Measurements from ENCODE around the gene NODAL. TPM values are rescaled to one million over a fixed set of nuclear protein-coding genes. Genes with fewer than 3 reads are reported as not detected.

Gene NODAL
- polyA plus RNA-seq, 1 donor: 0.46 TPM

DNA sequence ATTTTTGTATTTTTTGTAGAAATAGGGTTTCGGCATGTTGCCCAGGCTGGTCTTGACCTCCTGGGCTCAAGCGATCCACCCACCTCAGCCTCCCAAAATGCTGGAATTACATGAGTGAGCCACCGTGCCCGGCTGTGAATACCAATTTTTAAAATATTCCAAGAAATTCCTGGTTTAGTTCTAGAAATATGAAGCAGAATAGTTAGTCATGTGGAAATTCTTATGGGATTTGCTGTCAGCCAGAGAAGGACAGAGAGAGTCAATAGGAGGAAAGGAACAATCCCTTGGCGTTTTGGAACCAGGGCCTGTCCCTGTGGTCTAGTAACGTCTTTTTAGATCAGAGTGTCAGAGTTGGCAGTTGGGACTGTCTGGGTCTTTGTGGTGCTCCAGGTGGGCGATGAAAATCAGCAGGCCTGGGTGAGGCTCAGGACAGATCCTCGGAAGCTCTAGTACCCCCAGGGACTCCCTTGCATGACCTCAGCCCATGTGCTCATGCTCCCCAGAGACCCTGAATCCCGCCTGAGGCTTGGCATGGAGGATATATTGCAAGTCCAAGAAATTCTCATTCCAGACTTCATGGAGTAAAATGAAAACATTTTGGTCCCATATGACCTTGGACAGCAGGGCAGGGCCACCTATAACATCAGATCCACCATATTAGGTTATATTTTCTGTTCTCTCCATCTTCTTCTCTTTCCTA, 7.8 kb downstream of the NODAL start:
- no peak for DNase-seq (ENCODE audit: low read depth)

DNA sequence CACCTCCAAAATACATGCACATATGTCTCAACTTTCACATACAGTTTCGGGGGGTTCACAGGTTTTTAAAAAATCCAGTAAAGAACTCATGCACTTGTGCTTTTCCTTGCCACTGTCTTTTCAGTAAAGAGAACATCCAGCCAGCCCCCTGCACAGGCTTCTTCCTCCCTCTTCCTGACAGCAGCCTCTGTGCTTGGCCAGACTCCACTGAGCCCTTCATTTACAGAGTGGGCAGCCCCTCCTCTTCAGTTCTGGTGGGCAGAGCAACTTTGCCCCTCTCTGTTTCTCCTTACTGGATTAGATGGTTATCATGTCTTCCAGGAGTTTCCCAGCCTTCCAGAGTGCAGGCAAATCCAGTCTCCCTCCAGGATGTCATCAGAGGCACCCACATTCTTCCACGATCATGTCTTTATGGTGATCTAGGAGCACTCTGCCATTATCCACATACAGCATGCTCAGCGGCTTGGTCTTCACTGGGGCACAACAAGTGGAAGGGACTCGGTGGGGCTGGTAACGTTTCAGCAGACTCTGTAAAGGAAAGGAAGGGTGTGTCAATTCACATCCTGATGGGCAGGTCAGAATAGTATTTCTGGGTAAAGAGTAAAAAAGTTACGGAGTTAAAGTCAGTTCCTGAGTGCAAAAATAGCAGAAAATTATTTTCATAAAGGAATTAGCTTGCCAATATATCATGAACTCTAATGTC, 8.8 kb downstream of the NODAL start:
- DNase-seq (ENCODE audit: low read depth): no peak

DNA sequence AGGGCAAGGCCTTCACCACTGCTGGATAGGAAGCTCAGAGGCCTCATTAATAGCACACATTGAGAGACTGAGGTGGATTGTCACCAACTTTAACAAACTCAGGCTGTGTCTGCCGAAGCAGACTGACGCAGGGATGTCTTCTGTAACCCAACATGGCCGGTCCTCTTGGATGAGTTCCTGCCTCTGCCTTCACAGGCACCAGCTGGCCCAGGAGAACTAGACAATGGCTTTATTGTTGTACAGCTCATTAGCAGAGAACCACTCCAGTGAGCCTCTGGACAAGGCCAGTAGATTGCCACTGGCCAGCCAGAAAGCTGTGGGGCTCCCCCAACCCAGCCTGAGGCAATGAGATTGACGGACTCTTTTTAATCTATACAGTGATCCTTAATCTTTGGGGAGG, 9.4 kb downstream of the NODAL start:
- no peak for DNase-seq (ENCODE audit: low read depth)

DNA sequence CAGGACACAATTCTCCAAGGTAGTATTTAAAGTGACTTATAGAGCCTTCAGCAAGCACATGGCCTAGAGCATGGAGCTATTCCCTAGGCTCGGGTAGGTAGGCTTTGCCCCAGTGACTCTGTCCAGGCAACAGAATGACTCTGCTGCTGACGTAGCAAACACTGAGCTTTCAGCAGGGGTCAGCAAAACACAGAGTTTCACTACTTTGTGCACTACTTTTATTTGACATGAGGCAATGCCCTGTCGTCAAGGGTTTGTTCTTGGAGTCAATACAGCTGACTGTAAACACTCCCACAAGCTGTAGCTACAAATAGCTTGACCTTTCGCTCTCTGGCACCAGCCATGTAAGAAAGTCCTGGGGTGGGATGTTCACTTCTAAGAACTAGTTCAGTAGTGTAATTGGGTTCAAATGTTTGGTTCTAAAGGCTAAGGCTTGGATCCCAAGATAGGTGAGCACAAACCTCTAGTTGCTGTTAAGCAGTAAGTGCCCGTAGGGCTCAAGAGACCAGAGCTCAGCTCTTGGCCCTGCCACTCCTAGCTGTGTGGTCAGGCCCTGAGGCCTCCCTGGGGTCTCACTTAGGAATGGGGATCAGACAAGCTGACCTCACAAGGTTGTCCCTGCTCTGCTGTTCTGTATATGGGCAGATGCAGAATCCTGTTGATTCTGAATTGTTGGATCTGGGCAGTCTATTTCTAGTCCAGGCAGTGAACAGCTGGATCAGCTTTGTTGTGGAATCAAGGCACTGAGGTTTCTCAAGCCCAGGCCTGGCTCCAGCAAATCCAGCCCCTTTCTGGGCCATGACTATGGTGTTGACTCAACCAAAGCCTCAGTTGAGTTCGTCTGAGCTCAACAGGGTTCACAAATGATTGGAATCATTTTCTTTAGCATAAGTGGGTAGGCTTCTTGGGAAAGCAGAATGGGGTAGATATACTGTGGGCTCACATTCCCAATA, 10.7 kb downstream of the NODAL start:
- peak; percentile 48 for DNase-seq (ENCODE audit: low read depth)

DNA sequence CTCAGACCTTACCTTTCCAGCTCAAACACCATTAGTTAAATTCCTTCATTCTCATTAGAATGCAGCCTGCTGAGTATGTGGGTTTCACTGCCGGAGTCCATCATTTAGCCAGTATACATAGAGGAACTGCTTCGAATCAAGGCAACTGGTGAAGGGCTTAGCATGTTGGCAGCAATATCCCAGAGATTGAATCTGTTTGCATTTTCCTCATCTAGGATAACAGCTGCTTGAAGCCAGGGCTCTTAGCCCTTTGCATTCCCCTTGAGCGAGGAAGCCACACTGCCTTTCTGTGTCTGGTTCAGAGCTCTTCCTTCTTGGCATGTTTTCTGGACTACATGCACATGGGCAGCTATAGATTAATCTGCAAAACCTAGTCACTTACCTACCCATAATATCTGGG, 14.7 kb downstream of the NODAL start:
- no peak for DNase-seq (ENCODE audit: low read depth)

DNA sequence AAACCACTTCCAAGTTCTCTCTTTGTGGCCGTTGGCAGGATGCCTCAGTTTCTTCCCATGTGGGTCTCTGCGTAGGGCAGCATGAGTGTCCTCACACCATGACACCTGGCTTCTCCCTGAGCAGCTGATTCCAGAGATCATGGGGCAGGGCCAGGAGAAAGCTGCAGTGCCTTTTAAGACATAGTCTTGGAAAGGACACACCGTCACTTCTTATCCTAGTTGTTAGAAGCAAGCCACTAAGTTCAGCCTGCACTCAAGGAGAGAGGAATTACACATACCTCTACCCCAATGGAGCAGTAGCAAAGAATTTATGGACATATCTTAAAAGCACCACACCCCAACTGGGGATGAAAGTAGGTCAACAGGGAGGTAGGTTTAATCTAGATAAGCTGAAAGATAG, 16.4 kb downstream of the NODAL start:
- no peak for DNase-seq (ENCODE audit: low read depth)

DNA sequence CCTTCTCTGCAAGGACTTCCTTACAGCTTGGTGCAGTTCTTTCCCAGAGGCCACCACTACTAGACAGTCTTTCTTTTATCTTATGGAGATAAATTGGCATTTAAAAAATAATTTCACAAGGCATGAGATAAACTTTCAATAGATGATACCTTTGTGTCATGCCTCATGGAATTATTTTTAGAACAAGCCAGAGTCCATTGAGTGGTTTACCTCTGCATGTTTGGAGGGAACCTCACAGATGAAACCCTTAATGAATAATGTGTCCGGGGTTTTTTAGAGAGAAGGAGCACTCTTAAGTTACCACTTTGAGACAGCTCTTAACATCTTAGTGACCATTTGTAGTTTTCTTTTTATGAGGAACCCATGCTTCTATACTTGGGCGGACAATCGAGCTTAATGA, 17.2 kb downstream of the NODAL start:
- DNase-seq (ENCODE audit: low read depth): no peak

DNA sequence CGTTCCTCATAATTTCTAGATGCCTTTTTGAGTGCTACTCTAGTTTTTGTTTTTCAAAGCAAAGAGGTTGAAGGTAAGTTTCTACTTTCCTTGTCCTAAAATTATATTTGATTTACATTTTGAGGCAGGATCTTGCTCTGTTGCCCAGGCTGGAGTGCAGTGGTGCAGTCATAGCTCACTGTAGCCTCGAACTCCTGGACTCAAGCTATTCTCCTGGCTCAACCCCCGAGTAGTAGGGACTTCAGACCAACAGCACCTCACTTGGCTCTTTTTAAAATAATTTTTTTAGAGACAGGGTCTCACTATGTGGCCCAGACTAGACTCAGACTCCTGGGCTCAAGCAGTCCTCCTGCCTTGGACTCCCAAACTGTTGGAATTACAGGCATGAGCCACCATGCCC, 22.8 kb downstream of the NODAL start:
- no peak for DNase-seq (ENCODE audit: low read depth)

DNA sequence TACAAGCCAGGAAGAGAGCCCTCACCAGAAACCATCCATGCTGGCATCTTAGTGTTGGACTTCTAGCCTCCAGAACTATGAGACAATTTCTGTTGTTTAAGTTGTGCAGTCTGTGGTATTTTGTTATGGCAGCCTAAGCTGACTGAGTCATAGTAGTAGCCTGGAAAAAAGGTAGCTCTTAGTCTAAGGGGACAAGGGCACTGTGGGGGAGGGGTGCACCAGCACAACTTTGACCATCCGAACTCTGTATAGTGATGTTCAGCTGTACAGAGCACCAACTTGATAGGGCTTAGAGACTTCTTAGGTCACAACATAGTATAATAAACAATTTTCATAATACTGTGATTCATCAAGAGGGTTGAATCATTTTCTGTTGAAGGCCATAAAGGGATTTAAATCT, 23.3 kb downstream of the NODAL start:
- DNase-seq (ENCODE audit: low read depth): no peak

DNA sequence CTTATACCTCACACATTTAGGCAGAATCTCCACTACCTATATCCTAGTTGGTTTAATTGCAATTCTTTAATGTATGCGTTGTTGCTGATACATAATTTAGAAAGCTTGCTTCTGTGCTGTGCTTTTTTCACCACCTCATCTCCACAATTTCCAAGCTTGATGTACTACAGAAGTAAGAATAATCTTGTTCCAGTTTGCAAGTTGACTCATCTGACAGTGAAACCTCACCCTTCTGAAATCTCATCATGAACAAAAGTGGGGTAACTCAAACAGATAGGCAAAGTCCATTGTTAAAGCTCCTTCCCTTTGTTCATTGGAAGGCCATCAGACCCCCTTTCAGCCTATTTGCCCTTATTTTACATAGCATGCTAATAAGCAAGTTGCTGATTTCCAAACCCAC, 23.9 kb downstream of the NODAL start:
- no peak for DNase-seq (ENCODE audit: low read depth)

DNA sequence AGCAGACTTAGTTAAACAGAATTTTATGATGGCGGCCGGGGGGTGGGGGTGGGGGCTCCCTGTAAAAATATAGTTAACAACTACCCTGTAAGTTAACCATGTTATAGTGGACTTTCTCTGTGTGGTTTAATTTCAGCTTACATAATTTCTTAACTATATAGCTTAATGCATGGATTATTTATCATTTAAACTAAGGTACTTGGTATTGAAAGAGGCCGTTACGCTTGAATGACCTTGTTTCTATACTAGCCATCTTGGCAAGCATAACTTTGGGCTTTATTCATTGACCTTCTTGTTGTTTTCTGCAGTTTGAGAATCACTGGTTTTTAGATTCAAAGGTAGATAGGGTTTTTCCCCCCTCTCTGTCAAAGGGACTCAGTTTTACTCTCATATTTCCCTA, 29.1 kb downstream of the NODAL start:
- no peak for DNase-seq (ENCODE audit: low read depth)

DNA sequence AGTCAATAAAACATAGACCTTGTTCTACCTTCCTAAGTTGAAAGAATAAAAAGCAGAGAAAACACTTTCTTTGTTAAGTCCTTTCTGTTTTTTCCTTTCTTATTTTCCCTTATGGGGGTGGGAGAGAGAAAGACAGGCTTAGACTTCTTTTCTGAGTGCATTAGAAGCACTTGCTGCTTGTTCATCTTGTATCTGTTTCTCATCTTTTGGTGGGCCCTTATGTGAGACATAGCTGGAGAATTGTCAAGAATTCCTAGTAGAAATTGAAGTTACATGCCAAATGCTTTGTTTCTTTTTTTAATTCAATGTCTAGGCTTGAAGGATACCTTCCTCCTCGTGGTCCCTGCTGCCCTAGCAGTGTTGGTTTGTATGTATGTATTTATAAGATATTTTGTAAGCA, 30.9 kb downstream of the NODAL start:
- no peak for DNase-seq (ENCODE audit: low read depth)

DNA sequence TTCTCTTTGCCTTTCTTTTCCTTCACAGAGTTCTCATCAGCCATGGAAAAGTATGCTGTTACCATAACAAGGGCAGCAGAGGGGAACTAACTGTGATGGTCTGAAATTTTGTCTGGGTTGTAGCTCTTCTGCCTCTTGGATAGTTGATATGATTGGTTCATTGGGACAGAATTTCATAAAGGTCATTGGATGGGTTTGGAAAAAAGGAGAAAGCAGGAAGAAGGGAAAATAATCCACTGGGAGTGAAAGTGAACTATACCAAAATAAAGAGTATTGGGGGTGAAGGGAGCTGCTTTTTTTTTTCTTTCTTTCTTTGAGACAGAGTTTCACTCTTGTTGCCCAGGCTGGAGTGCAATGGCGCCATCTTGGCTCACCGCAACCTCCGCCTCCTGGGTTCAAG, 31.7 kb downstream of the NODAL start:
- DNase-seq (ENCODE audit: low read depth): no peak

DNA sequence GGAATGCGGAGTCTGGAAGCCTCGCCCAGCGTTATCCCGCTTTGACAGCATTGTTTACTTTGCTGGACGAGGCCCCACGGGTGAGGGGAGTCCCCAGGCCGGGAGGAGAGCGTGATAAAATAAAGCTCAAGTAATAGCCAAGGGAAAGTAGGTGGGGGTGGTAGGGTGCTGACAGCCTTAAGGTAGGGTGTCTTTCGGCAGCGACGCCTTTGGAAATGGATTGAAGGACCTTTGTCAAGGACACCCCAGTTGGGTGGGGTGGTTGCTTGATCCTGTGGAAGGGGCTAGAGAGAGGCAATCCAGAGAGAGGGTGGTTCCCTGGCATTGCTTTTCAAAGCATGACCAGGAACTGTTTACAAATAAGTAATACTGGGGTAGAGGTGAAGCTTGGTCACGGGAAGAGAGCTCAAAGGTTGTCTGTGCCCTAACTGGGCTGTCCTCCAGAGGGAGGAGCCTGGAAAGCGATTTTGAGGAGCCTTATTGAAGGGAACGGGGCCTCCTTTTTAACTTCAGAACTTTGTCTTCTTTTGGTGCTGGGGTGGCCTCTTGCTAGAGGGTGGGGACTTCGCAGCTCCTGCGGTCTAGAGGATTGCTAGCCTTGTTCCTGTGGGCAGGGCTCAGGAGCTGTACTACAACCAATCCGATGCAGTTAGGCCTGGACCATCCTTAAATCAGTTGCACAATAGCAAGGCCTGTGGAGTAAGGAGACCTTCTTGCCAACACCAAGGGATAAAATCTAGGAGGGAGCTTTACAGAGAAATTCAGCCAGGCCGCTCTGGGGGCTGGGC, 36.2 kb downstream of the NODAL start:
- peak; percentile 82 for DNase-seq (ENCODE audit: low read depth)

DNA sequence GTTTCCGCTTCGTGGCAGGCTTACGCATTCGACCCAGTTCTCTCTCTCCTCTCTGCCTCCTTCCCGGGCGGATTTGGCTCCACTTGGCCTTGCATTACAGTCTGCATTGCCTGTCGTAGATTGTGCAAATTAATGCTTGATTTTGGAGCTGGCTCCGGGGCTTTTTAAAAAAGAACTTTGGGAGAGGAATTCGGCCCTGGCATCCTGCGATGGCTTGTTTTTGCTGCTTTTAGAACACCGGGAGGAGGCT, 36.8 kb downstream of the NODAL start:
- no peak for DNase-seq (ENCODE audit: low read depth)

DNA sequence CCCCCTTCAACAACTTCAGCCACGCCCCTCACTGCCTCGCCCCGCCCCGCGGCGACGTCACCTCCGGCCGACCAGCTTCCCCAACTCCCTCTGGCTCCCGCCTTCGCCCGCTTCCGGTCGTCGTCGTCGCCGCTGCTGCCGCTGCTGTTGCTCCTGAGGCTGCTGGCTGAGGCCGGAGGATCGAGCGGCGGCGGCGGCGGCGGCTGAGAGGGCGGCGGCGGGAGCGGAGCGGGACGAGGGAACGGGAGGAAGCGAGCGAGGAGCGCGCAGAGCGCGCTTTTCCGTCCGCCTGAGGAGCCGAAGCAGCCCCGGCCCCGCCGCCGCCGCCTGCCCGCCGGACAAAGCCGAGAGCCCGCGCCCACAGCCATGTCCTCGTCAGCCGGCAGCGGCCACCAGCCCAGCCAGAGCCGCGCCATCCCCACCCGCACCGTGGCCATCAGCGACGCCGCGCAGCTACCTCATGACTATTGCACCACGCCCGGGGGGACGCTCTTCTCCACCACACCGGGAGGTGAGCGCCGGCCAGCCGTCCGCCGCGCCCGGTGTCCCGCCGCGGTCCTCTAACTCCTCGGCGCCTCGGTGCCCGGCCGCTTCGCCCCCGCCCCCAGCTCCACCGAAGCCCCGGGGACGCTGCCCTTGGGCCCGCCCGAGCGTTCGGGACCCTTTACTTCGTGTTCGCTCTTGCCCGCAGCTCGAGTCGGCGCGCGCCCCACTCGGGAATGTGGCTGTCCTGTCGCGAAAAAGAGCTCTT, 37.3 kb downstream of the NODAL start, which contains the start of gene EIF4EBP2:
Gene EIF4EBP2, plus strand, starts transcription at position 110 of the 751 bp plus-strand sequence. Its CDS starts 257 bp downstream, at position 367.
- DNase-seq (ENCODE audit: low read depth): no peak

DNA sequence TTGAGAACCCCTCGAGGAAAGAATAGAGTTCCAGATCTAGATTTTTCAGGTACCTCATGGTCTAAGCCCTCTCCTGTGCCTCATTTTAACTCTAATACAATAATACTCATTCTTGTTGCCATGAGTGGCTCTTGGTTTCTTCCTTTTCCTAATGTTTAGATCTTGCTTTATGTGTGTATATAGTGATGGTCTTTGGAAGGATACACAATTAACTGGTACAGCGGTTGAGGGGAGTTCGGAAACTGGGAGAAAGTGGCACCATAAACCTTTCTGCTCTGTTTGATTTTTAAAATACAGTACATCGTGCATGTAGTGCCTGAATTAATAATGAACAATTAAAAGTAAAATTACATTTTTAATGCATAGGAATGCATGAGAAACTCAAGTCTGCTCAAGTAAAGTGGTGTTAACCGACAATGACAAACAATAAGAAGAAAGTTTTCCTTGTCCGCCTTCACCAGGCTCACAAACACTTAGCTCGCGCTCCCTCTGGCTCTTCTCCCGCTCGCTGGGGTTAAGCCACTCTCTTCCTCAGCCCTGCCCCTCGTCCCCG, 37.9 kb downstream of the NODAL start:
- peak; percentile 77 for DNase-seq (ENCODE audit: low read depth)

DNA sequence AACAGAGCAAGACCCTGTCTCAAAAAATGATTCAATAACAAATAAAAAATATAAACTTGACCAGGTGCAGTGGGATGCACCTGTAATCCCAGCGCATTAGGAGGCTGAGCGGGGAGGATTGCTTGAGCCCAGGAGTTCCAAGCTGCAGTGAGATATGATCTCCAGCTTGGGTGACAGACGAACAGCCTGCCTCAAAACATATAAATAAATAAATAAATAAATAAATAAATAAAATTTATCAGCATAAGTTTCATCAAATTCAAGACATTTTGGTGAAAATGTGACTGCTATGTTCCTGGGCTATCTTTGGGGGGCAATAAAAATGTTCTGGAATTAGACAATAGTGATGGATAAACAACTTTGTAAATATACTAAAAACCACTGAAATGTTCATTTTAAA, 42.3 kb downstream of the NODAL start:
- DNase-seq (ENCODE audit: low read depth): no peak

DNA sequence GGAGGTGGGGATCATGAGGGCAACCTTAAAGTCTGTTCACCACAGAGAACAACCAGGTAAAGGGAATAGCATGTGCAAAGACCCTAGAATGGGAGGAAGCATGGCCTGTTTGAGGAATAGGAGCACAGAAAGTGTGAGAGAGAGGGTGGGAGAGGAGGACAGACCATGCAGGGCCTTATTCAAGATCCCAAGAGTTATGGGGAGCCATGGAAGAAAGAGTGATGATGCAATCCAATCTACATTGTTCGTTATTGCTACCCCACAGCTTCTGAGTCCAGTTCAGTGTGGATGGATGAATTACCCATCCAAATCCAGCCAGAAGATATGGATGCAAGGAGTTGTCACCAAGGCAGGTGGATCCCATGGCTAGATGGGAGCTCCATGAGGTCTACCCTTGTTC, 45.3 kb downstream of the NODAL start:
- no peak for DNase-seq (ENCODE audit: low read depth)

DNA sequence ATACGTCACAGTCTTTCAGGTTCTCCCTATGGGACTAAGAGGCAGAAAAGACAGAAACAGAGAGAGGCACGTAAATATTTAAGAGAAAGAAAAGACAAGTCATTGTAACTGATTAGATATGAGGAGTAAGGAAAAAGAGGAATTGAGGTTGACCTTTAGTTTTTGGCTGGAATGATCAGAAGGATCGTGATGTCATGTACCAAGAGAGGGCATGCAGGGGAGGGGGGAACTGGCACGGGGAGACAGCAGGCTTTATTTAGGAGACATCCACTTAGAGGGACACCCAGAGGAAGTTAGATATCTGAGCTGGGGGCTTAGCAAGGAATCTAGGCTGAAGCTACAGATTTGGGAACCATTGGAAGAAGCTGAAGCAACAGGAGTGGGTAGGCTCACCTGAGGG, 49.8 kb downstream of the NODAL start:
- no peak for DNase-seq (ENCODE audit: low read depth)

All from forelimb muscle (tissue), 1 donor.